Measurements from ENCODE around the gene AHRR. TPM values are rescaled to one million over a fixed set of nuclear protein-coding genes. Genes with fewer than 3 reads are reported as not detected.

AHRR gene
- total RNA-seq, 1 donor from 2014 or later = 10.5 TPM

DNA sequence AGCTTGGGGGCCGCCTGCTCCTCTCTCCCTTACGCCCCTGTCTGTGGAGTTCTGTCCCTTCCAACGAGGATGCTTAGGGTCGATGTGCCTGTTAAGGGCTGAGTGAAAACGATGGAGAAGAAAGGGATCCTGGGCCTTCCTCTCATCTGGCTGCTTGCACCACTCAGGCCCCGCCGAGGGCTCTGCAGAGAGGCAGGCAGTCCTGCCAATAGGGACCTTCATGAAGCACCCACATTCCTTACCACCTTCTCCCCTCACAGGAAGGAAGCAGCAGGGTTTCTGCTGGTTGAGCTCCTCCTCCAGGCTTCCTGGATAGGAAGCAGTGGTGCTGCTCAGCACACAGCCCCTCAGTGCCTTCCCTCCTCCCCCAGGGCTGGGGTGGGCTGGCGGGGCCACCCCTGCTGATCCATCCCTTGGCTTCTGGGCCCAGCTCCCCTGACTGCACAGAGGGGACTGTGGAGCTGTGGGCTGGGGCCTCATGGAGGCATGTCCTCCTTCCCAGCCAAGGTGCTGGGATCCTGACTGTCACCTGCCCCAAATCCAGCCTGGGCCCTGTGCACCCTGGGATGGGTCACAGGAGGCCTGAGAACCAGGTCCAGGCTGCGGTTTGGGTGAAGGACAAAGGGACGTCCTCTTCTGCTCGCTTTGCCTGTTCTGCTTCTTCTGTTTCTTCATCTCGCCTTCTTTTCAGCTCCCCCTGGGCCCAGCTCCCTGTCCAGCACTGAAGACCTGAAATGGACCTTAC, 50.5 kb downstream of the AHRR start:
- peaks cover 50% of the 10 kb centered on the region for H3K4me1 ChIP-seq (ENCODE audit: insufficient read depth, low read length)
- H3K36me3 ChIP-seq (ENCODE audit: insufficient read depth, low read length) = no peaks in the 10 kb centered on the region
- Mint-ChIP-seq H3K27ac (ENCODE audit: unreplicated experiment) (no peak overlapping the region), H3K27me3 (ENCODE audit: low read depth, unreplicated experiment) (peaks cover 6% of the 10 kb centered on the region), H3K36me3 (ENCODE audit: low read depth, unreplicated experiment) (peaks cover 4% of the 10 kb centered on the region), H3K9me3 (ENCODE audit: unreplicated experiment) (no peaks in the 10 kb centered on the region), H3K4me3 (ENCODE audit: unreplicated experiment) (no peak overlapping the region), H3K4me1 (ENCODE audit: low read depth, unreplicated experiment) (peaks cover 23% of the 10 kb centered on the region)
- DNase-seq (ENCODE audit: low read depth) = no peak
- no peak overlapping the region for H3K4me2 ChIP-seq (ENCODE audit: low read length)
- no peak overlapping the region for H3K4me3 ChIP-seq (ENCODE audit: insufficient read depth, low read depth, low read length)
- H3K79me2 ChIP-seq (ENCODE audit: insufficient read depth, low read length) = peaks cover 15% of the 10 kb centered on the region
- no peak for FAIRE-seq
- no peaks in the 10 kb centered on the region for H3K27me3 ChIP-seq (ENCODE audit: insufficient read depth, low read length)
- TF ChIP-seq, protein P1, sequence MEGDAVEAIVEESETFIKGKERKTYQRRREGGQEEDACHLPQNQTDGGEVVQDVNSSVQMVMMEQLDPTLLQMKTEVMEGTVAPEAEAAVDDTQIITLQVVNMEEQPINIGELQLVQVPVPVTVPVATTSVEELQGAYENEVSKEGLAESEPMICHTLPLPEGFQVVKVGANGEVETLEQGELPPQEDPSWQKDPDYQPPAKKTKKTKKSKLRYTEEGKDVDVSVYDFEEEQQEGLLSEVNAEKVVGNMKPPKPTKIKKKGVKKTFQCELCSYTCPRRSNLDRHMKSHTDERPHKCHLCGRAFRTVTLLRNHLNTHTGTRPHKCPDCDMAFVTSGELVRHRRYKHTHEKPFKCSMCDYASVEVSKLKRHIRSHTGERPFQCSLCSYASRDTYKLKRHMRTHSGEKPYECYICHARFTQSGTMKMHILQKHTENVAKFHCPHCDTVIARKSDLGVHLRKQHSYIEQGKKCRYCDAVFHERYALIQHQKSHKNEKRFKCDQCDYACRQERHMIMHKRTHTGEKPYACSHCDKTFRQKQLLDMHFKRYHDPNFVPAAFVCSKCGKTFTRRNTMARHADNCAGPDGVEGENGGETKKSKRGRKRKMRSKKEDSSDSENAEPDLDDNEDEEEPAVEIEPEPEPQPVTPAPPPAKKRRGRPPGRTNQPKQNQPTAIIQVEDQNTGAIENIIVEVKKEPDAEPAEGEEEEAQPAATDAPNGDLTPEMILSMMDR (IDR thresholded peaks at IDR 0.05; ENCODE audit: insufficient read depth, low read depth, low read length) = no peak
- TF ChIP-seq EZH2 (IDR thresholded peaks at IDR 0.05; ENCODE audit: insufficient read depth, low read length) = no peak
- H3K9ac ChIP-seq (ENCODE audit: low read length) = peak overlapping the region; percentile 82
- H4K20me1 ChIP-seq (ENCODE audit: insufficient read depth, low read length) = no peaks in the 10 kb centered on the region
- no peak overlapping the region for H2AFZ ChIP-seq (ENCODE audit: low read depth, low read length)
- H3K9me3 ChIP-seq (ENCODE audit: insufficient read depth, low read depth, low read length) = no peaks in the 10 kb centered on the region
- peak overlapping the region; percentile 82 for H3K27ac ChIP-seq (ENCODE audit: low read depth, low read length)

DNA sequence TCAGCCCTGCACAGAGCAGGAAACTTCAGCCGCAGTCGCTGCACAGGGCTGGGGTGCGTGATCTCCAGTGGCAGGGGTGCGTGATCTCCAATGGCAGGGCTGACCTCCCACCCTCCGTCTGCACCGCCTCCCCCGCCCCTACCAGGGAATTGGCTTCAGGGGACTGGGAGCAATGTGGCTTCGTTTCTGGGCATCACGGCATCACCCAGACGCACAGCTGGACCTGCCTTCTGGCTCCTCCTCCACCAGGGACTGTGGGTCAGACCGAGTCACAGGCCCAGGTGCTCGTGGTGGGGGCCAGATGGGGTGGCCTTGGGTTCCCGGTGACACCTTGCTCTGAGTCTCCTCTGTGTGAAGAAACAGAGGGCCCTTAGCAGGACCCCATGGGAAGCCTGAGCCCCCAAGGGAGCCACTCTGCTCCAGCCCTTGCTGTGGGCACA, 51.1 kb downstream of the AHRR start:
- no peaks in the 10 kb centered on the region for H3K9me3 Mint-ChIP-seq (ENCODE audit: unreplicated experiment)
- Histone ChIP-seq H3K4me1 (ENCODE audit: insufficient read depth, low read length) (peaks cover 47% of the 10 kb centered on the region), H4K20me1 (ENCODE audit: insufficient read depth, low read length) (no peaks in the 10 kb centered on the region), H3K79me2 (ENCODE audit: insufficient read depth, low read length) (peaks cover 15% of the 10 kb centered on the region), H3K4me2 (ENCODE audit: low read length) (no peak overlapping the region), H3K27ac (ENCODE audit: low read depth, low read length) (peak overlapping the region; percentile 82), H3K36me3 (ENCODE audit: insufficient read depth, low read length) (no peaks in the 10 kb centered on the region), H3K9me3 (ENCODE audit: insufficient read depth, low read depth, low read length) (no peaks in the 10 kb centered on the region), H3K27me3 (ENCODE audit: insufficient read depth, low read length) (no peaks in the 10 kb centered on the region), H3K9ac (ENCODE audit: low read length) (peak overlapping the region; percentile 82), H2AFZ (ENCODE audit: low read depth, low read length) (no peak overlapping the region), H3K4me3 (ENCODE audit: insufficient read depth, low read depth, low read length) (no peak overlapping the region)
- TF ChIP-seq EZH2 (IDR thresholded peaks at IDR 0.05; ENCODE audit: insufficient read depth, low read length) = no peak
- TF ChIP-seq, protein P1 (IDR thresholded peaks at IDR 0.05; ENCODE audit: insufficient read depth, low read depth, low read length) = no peak
- DNase-seq (ENCODE audit: low read depth) (no peak), FAIRE-seq (no peak)
- peaks cover 23% of the 10 kb centered on the region for H3K4me1 Mint-ChIP-seq (ENCODE audit: low read depth, unreplicated experiment)
- H3K27ac Mint-ChIP-seq (ENCODE audit: unreplicated experiment) = no peak overlapping the region
- no peak overlapping the region for H3K4me3 Mint-ChIP-seq (ENCODE audit: unreplicated experiment)
- H3K27me3 Mint-ChIP-seq (ENCODE audit: low read depth, unreplicated experiment) = peaks cover 5% of the 10 kb centered on the region
- H3K36me3 Mint-ChIP-seq (ENCODE audit: low read depth, unreplicated experiment) = peaks cover 4% of the 10 kb centered on the region
